Measurements from ENCODE around the gene ARID3B. TPM values are rescaled to one million over a fixed set of nuclear protein-coding genes. Genes with fewer than 3 reads are reported as not detected.

The ARID3B gene
- total and polyA plus RNA-seq, 2 of the 4 experiments (the other 2 are of a cell fraction), result 2.5 to 5.0 TPM

GRCh38 chr15:74528876-74529275 lies 12.1 kb upstream of the ARID3B start:
- no CpG with 5 or more reads among the region's 5 CpGs for WGBS, 2 experiments (ENCODE audit: extremely low coverage in 2 of 2, insufficient read length in 1 of 2)
- intact Hi-C loops (cut with micrococcal nuclease), result no loop called here
- Histone ChIP-seq H3K18ac (ENCODE audit: low read depth, low read length) (no peak overlapping the region), H3K4me1 (ENCODE audit: control insufficient read depth, insufficient read depth, low read length) (peaks cover 13% of the 10 kb centered on the region), H4K5ac (ENCODE audit: low read depth, low read length) (no peak overlapping the region), H3K79me1 (ENCODE audit: low read depth in 1 of 2, low read length in 2 of 2) (no peaks in the 10 kb centered on the region; a peak in 1 of 4 replicates), H4K20me1 (ENCODE audit: insufficient read depth, low read length) (peaks cover 7% of the 10 kb centered on the region; the same call in 1 of the 2 replicates), H3K4me2 (ENCODE audit: low read depth, low read length) (no peak overlapping the region), H4K91ac (ENCODE audit: insufficient read depth, low read depth, low read length) (peak overlapping the region; percentile 9; the same call in 1 of the 2 replicates), H2BK5ac (ENCODE audit: low read depth, low read length, poor library complexity, severe bottlenecking) (no peak overlapping the region), H3K23ac (ENCODE audit: low read depth, low read length) (no peak overlapping the region), H3K4ac (ENCODE audit: low read depth, low read length) (no peak overlapping the region), H4K8ac (ENCODE audit: low read depth in 2 of 2, low read length in 2 of 2) (no peak overlapping the region), H3K27ac (ENCODE audit: insufficient read depth, low read length) (no peak overlapping the region), H3K9me1 (ENCODE audit: insufficient read depth, low read length) (peaks cover 10% of the 10 kb centered on the region), H2BK20ac (ENCODE audit: low read depth, low read length) (no peak overlapping the region), H2BK15ac (ENCODE audit: low read depth, low read length) (no peak overlapping the region), H2AK5ac (ENCODE audit: low read depth, low read length) (peak overlapping the region; percentile 27), H3K56ac (ENCODE audit: extremely low read depth, insufficient read depth, low read length) (no peak overlapping the region), H3K4me3 (ENCODE audit: insufficient read depth, low read depth, low read length) (no peak overlapping the region), H2AFZ (replicated peaks; ENCODE audit: low read length, poor library complexity) (no peak overlapping the region), H3K9me3 (ENCODE audit: control insufficient read depth, insufficient read depth, low read length) (no peaks in the 10 kb centered on the region), H3K36me3 (ENCODE audit: control insufficient read depth, insufficient read depth, low read length) (no peaks in the 10 kb centered on the region), H3K27me3 (ENCODE audit: control insufficient read depth, insufficient read depth, low read length) (no peaks in the 10 kb centered on the region), H3K9ac (ENCODE audit: low read depth, low read length) (no peak overlapping the region), H2BK120ac (ENCODE audit: low read depth, low read length) (no peak overlapping the region; the same call in 1 of the 2 replicates), H2AK9ac (replicated peaks; ENCODE audit: low read depth, low read length, poor library complexity) (no peak overlapping the region), H3K14ac (replicated peaks; ENCODE audit: low read depth, low read length) (no peak overlapping the region)
- in situ Hi-C loops (cut with MboI; ENCODE audit: low sequenced_read_pairs), result no loop called here
- TF ChIP-seq BHLHE40 (IDR thresholded peaks at IDR 0.05; ENCODE audit: low read depth, low read length), result no peak
- no peak for TF ChIP-seq CTCF (conservative IDR thresholded peaks at IDR 0.05; ENCODE audit: low read depth, low read length)
- no peak for TF ChIP-seq RFX5 (IDR thresholded peaks at IDR 0.05; ENCODE audit: low read depth, low read length)
- TF ChIP-seq NFE2L2 (IDR thresholded peaks at IDR 0.05; ENCODE audit: low read depth, low read length), result no peak
- no peak for TF ChIP-seq MAZ (IDR thresholded peaks at IDR 0.05; ENCODE audit: borderline replicate concordance, low read depth, low read length)
- TF ChIP-seq POLR2A (IDR thresholded peaks at IDR 0.05; ENCODE audit: low read depth, low read length), result no peak
- TF ChIP-seq RCOR1 (IDR thresholded peaks at IDR 0.05; ENCODE audit: insufficient replicate concordance, low read length), result no peak
- TF ChIP-seq SMC3 (IDR thresholded peaks at IDR 0.05; ENCODE audit: low read depth, low read length), result no peak
- no peak for TF ChIP-seq USF2 (IDR thresholded peaks at IDR 0.05; ENCODE audit: low read depth, low read length)
- no peak for TF ChIP-seq CEBPB (IDR thresholded peaks at IDR 0.05; ENCODE audit: low read depth, low read length)
- TF ChIP-seq MAFK (IDR thresholded peaks at IDR 0.05; ENCODE audit: low read depth, low read length), result no peak
- TF ChIP-seq RAD21 (IDR thresholded peaks at IDR 0.05; ENCODE audit: low read length), result no peak
- no peak for TF ChIP-seq MXI1 (IDR thresholded peaks at IDR 0.05; ENCODE audit: borderline replicate concordance, low read depth, low read length)
- TF ChIP-seq CHD1 (IDR thresholded peaks at IDR 0.05; ENCODE audit: low read depth, low read length), result no peak
- TF ChIP-seq ELK1 (IDR thresholded peaks at IDR 0.05; ENCODE audit: borderline replicate concordance, low read depth, low read length), result no peak
- TF ChIP-seq FOS (IDR thresholded peaks at IDR 0.05; ENCODE audit: low read depth, low read length), result no peak
- dilution Hi-C loops (cut with HindIII; ENCODE audit: low sequenced_read_pairs, unreplicated experiment), result no loop called here
- ChIA-PET CTCF (no interaction called here), POLR2A (ENCODE audit: unreplicated experiment) (no interaction called here)
- DNase-seq, result no peak
- BruUV-seq (replicated peaks), result no TSS peak
- ATAC-seq (ENCODE audit: low read depth), result no peak

Measured in IMR-90 (cell line).